GM19328 (cell line): ENCODE results near the gene TMEM183A.

ENCODE experiments used
- ATAC-seq: cut with Tn5 transposase; IDR thresholded peaks from one replicate; pipeline ENCODE4 v1.9.1; 2021; ENCODE audit warnings: mild to moderate bottlenecking, moderate library complexity; ENCODE audit not compliant: unreplicated experiment

TMEM183A gene

GRCh38 chr1:203063287-203063686 lies 56.1 kb downstream of the TMEM183A start:
- no peak for ATAC-seq

DNA sequence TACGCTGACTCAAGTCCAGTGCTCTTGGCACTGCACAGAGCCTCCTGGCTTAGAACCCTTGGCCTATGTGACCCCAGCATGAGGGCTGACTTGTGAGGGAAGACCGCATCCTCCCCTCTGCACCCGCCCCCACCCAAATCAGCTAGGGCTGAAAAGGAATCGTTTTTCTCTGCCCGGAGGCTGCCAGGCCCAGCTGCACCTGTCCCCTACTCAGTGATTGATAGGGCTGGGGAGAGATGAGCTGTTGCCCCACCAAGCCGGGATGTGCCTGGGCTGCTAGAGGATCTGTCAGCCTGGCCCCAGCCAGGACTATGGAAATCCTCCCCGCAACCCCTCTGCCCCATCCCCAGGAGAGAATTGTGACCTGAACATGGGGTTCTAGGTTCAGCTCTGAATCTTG lies 58.0 kb downstream of the TMEM183A start:
- no peak for ATAC-seq

GRCh38 chr1:203065986-203066385 lies 58.8 kb downstream of the TMEM183A start:
- no peak for ATAC-seq

GRCh38 chr1:203066965-203067364 lies 59.8 kb downstream of the TMEM183A start:
- no peak for ATAC-seq

GRCh38 chr1:203069030-203069747 lies 62.0 kb downstream of the TMEM183A start:
- ATAC-seq = no peak

DNA sequence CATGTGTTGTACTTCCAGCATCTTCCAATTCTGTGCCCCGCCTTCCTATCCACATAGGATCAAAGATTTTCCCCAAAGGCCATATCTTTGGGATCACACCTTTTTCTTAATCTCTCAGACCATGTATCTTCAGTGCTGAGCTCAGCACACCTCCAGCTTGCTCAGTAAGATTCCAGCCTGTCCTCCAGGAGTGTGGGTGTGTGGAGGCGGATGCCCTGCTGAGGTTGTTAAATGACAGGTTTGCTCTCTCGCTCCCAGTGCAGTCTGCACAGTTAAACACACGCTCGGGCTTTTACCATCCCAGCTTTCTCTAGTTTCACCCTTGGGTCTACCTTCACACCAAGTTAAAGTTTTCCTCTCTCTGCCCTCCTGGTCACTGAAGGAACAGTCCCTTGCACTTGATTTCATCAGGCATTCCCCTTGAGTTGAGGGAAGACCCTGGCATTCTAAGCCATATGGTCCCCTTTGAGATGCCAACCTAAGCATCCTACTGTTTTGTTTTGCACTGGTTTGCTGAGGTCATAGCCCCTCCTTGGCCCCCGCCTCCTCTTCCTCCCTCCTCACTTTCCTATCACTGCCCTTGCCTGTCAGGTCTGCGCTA lies 64.9 kb downstream of the TMEM183A start:
- no peak for ATAC-seq

DNA sequence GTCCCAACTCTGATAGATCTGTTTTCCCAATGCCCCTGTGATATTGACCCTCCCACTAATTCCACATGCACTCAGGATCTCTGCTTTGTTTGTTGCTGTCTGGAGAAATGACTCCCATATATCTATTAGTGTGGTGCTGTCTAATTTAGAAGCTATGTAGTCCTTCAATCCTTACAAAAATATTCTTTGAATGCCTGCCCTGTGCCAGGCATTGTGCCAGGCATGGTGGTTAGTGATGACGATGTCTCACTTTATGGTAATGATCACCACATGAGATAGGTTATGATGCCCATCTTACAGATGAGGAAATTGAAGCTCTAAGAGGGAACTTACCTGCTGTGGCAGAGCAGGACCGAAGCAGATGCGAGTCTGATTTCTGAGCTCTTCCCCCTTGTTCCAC lies 65.7 kb downstream of the TMEM183A start:
- no peak for ATAC-seq

DNA sequence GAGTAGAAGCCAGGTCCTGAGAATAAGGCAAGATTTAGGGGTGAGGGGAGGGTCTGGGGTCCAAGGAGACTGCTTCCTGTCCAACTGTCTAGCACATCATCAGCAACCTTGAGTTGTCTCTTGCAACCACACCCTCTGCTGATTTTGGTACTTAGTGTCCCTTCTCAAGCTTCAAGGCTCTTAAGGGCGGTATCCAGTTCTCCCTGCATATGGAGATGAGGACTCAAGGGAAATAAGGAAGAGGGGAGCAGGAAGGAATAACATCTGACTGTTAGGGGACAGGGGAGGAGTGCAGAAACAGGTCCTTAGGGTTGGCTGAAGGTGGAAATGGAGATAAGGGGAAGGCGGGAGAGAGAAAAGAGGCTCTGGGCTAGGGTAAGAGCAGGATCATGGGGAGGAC lies 66.3 kb downstream of the TMEM183A start:
- no peak for ATAC-seq
